ENCODE data around the gene CHST11. TPM values are rescaled to one million over a fixed set of nuclear protein-coding genes. Genes with fewer than 3 reads are reported as not detected.

CHST11 gene
- total and polyA plus RNA-seq, 2 donors from 2014 or later = 2.0 to 23.3 TPM

- intact Hi-C loops (cut with DNase I) = no loop called here
These were observed 21.0 kb upstream of the CHST11 start for GRCh38 chr12:104435765-104436164.

GRCh38 chr12:104436790-104437189, 20.0 kb upstream of the CHST11 start:
- Histone ChIP-seq H3K27ac (ENCODE audit: low read depth in 2 of 2, low read length in 2 of 2) (no peak overlapping the region), H3K9ac (ENCODE audit: low read length in 3 of 3) (no peak overlapping the region), H3K27me3 (ENCODE audit: control insufficient read depth, insufficient read depth, low read length) (no peaks in the 10 kb centered on the region), H3K4me3 (ENCODE audit: low read length in 3 of 3) (no peak overlapping the region), H3K4me1 (ENCODE audit: control insufficient read depth in 2 of 3, insufficient read depth in 2 of 3, low read depth in 1 of 3, low read length in 3 of 3) (no peaks in the 10 kb centered on the region), H3K36me3 (ENCODE audit: control insufficient read depth in 2 of 3, insufficient read depth in 3 of 3, low read length in 3 of 3) (no peaks in the 10 kb centered on the region), H3K9me3 (ENCODE audit: control insufficient read depth in 2 of 3, insufficient read depth in 1 of 3, low read length in 3 of 3) (no peaks in the 10 kb centered on the region)
- DNase-seq (no peak), FAIRE-seq (no peak)
- intact Hi-C loops (cut with DNase I) = no loop called here
- TF ChIP-seq, protein P1, sequence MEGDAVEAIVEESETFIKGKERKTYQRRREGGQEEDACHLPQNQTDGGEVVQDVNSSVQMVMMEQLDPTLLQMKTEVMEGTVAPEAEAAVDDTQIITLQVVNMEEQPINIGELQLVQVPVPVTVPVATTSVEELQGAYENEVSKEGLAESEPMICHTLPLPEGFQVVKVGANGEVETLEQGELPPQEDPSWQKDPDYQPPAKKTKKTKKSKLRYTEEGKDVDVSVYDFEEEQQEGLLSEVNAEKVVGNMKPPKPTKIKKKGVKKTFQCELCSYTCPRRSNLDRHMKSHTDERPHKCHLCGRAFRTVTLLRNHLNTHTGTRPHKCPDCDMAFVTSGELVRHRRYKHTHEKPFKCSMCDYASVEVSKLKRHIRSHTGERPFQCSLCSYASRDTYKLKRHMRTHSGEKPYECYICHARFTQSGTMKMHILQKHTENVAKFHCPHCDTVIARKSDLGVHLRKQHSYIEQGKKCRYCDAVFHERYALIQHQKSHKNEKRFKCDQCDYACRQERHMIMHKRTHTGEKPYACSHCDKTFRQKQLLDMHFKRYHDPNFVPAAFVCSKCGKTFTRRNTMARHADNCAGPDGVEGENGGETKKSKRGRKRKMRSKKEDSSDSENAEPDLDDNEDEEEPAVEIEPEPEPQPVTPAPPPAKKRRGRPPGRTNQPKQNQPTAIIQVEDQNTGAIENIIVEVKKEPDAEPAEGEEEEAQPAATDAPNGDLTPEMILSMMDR (IDR thresholded peaks at IDR 0.05; ENCODE audit: borderline replicate concordance, extremely low read depth, insufficient read depth) = no peak

More at GRCh38 chr12:104435765-104436164, 21.0 kb upstream of the CHST11 start:
- TF ChIP-seq, protein P1 (IDR thresholded peaks at IDR 0.05; ENCODE audit: borderline replicate concordance, extremely low read depth, insufficient read depth) = no peak
- Histone ChIP-seq H3K9me3 (ENCODE audit: control insufficient read depth in 2 of 3, insufficient read depth in 1 of 3, low read length in 3 of 3) (no peaks in the 10 kb centered on the region), H3K27ac (ENCODE audit: low read depth in 2 of 2, low read length in 2 of 2) (no peak overlapping the region), H3K27me3 (ENCODE audit: control insufficient read depth, insufficient read depth, low read length) (no peaks in the 10 kb centered on the region), H3K4me3 (ENCODE audit: low read length in 3 of 3) (no peak overlapping the region), H3K36me3 (ENCODE audit: control insufficient read depth in 2 of 3, insufficient read depth in 3 of 3, low read length in 3 of 3) (no peaks in the 10 kb centered on the region), H3K4me1 (ENCODE audit: control insufficient read depth in 2 of 3, insufficient read depth in 2 of 3, low read depth in 1 of 3, low read length in 3 of 3) (no peaks in the 10 kb centered on the region), H3K9ac (ENCODE audit: low read length in 3 of 3) (no peak overlapping the region)
- DNase-seq = no peak
- FAIRE-seq = no peak

DNA sequence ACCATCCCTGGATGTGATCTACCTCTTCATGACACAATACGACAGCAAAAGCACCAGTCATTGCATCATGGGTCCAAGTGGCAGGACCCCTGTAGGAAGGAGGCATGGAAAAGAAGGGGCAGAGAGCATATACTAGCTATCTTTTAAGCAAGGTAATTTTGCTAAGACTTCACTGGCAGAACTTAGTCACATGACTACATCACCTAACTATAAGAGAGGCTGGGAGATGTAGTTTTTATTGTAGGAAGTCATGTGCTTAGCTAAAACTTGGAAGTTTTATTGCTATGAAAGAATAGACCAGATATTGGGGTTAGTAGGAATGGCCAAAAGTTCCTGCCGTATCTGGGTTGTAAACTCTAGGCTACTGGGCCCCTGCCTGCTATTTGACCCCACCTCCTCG, 18.6 kb upstream of the CHST11 start:
- H3K36me3 ChIP-seq (ENCODE audit: control insufficient read depth in 2 of 3, insufficient read depth in 3 of 3, low read length in 3 of 3) = no peaks in the 10 kb centered on the region
- no peak overlapping the region for H3K27ac ChIP-seq (ENCODE audit: low read depth in 2 of 2, low read length in 2 of 2)
- no peaks in the 10 kb centered on the region for H3K9me3 ChIP-seq (ENCODE audit: control insufficient read depth in 2 of 3, insufficient read depth in 1 of 3, low read length in 3 of 3)
- H3K4me1 ChIP-seq (ENCODE audit: control insufficient read depth in 2 of 3, insufficient read depth in 2 of 3, low read depth in 1 of 3, low read length in 3 of 3) = no peaks in the 10 kb centered on the region
- no peak for FAIRE-seq
- no peak for DNase-seq
- no peaks in the 10 kb centered on the region for H3K27me3 ChIP-seq (ENCODE audit: control insufficient read depth, insufficient read depth, low read length)
- H3K4me3 ChIP-seq (ENCODE audit: low read length in 3 of 3) = no peak overlapping the region
- intact Hi-C loops (cut with DNase I) = no loop called here
- TF ChIP-seq, protein P1 (IDR thresholded peaks at IDR 0.05; ENCODE audit: borderline replicate concordance, extremely low read depth, insufficient read depth) = no peak
- H3K9ac ChIP-seq (ENCODE audit: low read length in 3 of 3) = no peak overlapping the region

DNA sequence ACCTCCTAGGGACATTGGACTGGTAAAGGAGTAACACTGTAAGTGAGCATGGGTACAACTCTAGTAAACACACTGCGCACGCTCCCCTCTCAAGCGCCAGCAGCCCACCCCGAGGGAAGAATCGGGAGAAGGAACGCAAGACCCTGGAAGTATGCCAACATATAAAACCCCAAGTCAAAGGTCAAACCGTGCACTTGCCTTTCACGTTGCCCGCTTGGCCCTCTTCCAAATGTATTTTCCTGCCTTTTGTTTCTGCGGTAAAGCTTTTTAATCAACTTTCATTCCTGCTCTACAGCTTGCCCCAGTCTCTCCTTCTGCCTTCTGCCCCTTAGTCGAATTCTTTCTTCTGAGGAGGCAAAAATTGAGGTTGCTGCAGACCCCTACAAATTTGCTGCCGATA, 17.6 kb upstream of the CHST11 start:
- H3K9ac ChIP-seq (ENCODE audit: low read length in 3 of 3) = no peak overlapping the region
- no peak for DNase-seq
- no peaks in the 10 kb centered on the region for H3K27me3 ChIP-seq (ENCODE audit: control insufficient read depth, insufficient read depth, low read length)
- H3K4me3 ChIP-seq (ENCODE audit: low read length in 3 of 3) = no peak overlapping the region
- intact Hi-C loops (cut with DNase I) = no loop called here
- no peak overlapping the region for H3K27ac ChIP-seq (ENCODE audit: low read depth in 2 of 2, low read length in 2 of 2)
- no peaks in the 10 kb centered on the region for H3K9me3 ChIP-seq (ENCODE audit: control insufficient read depth in 2 of 3, insufficient read depth in 1 of 3, low read length in 3 of 3)
- TF ChIP-seq, protein P1 (IDR thresholded peaks at IDR 0.05; ENCODE audit: borderline replicate concordance, extremely low read depth, insufficient read depth) = no peak
- no peak for FAIRE-seq
- H3K4me1 ChIP-seq (ENCODE audit: control insufficient read depth in 2 of 3, insufficient read depth in 2 of 3, low read depth in 1 of 3, low read length in 3 of 3) = no peaks in the 10 kb centered on the region
- H3K36me3 ChIP-seq (ENCODE audit: control insufficient read depth in 2 of 3, insufficient read depth in 3 of 3, low read length in 3 of 3) = no peaks in the 10 kb centered on the region
